HCT116 (cell line): ENCODE results near the gene ADAM15. TPM values are rescaled to one million over a fixed set of nuclear protein-coding genes. Genes with fewer than 3 reads are reported as not detected.

Source experiments
- ATAC-seq: fragments of 200-7000 bp; cut with Tn5 transposase; 2 replicates; pipeline ENCODE4 v1.9.1; 2020; ENCODE audit warnings: mild to moderate bottlenecking, moderate library complexity
- BruUV-seq: library from RNA; stranded (reverse); fragments of 400-500 nt; replicated peaks from 2 replicates; lab custom pipeline; 2021; lab: Mats Ljungman, UMichigan
- CTCF ChIA-PET: fragments of 300-600 bp; sonication (Branson Sonifier 250); formaldehyde crosslinking; loops from one replicate; lab custom pipeline; 2021; ENCODE audit warnings: antibody characterized with exemption; lab: Charles Lee
- POLR2A ChIA-PET: fragments of 300-600, 350-600 bp; sonication (Branson Sonifier 250); formaldehyde crosslinking; loops from one replicate; lab custom pipeline; 2021; ENCODE audit warnings: antibody characterized with exemption; lab: Charles Lee
- RAD21 ChIA-PET, 2 experiments: fragments of 300-600 bp; sonication (Branson Sonifier 250); formaldehyde crosslinking; loops; one replicate each; lab custom pipeline; 2023; ENCODE audit warnings: low total read pairs in 2 of 2; ENCODE audit not compliant: uncharacterized antibody in 2 of 2, unreplicated experiment in 2 of 2, low non-redundant PET in 1 of 2; lab: Charles Lee
- DNase-seq: peaks from one replicate; pipeline ENCODE4 v3.0.0-alpha.2; 2010; ENCODE audit warnings: low read depth, low spot score
- H2AFZ ChIP-seq: fragments of 200-600 bp; shearing (Covaris generic), sonication (generic); 2 replicates; pipeline ENCODE4 v1.6.1; 2017; ENCODE audit warnings: low read depth, mixed run types, mixed read lengths, antibody characterized with exemption, low read length; ENCODE audit not compliant: poor library complexity, severe bottlenecking
- H3K27ac ChIP-seq: 2 replicates; pipeline ENCODE4 v1.5.1; 2012; ENCODE audit warnings: low read depth, low read length
- H3K27me3 ChIP-seq: fragments of 200-600 bp; sonication (generic); 2 replicates; pipeline ENCODE4 v1.6.1; 2016; ENCODE audit warnings: mixed run types, low read length, mixed read lengths; ENCODE audit not compliant: insufficient read depth
- H3K36me3 ChIP-seq, 2 experiments: fragments of 200-500 bp in 1 of 2; fragments of 200-600 bp in 1 of 2; sonication (Bioruptor generic) in 1 of 2; sonication (generic) in 1 of 2; 2 replicates each; pipeline versions ENCODE4 v1.5.1 to v1.6.1; 2014 to 2016; ENCODE audit warnings: low read length in 2 of 2, inconsistent platforms in 1 of 2, mixed read lengths in 1 of 2, mixed run types in 1 of 2; ENCODE audit not compliant: insufficient read depth in 2 of 2, control insufficient read depth in 1 of 2
- H3K4me1 ChIP-seq, 2 experiments: fragments of 200-600 bp in 1 of 2; sonication (generic) in 1 of 2; 2 replicates each; pipeline versions ENCODE4 v1.5.1 to v1.6.1; 2012 to 2017; ENCODE audit warnings: low read length in 2 of 2, inconsistent platforms in 1 of 2, mild to moderate bottlenecking in 1 of 2, mixed read lengths in 1 of 2, mixed run types in 1 of 2, moderate library complexity in 1 of 2; ENCODE audit not compliant: insufficient read depth in 2 of 2, control insufficient read depth in 1 of 2
- H3K4me2 ChIP-seq: fragments of 200-600 bp; sonication (generic); 2 replicates; pipeline ENCODE4 v1.6.1; 2017; ENCODE audit warnings: mixed run types, low read length, mixed read lengths
- H3K4me3 ChIP-seq, 2 experiments: fragments of 200-600 bp in 1 of 2; sonication (generic) in 1 of 2; replicated peaks in 1 of 2; 2 replicates each; pipeline ENCODE4 v1.5.1; 2011 to 2016; ENCODE audit warnings: low read length in 2 of 2, control low read depth in 1 of 2, low read depth in 1 of 2, mild to moderate bottlenecking in 1 of 2, mixed read lengths in 1 of 2, mixed run types in 1 of 2
- H3K79me2 ChIP-seq: fragments of 200-600 bp; sonication (generic); 2 replicates; pipeline ENCODE4 v1.6.1; 2017; ENCODE audit warnings: mild to moderate bottlenecking, mixed run types, low read length, moderate library complexity, mixed read lengths; ENCODE audit not compliant: insufficient read depth
- H3K9ac ChIP-seq: fragments of 200-600 bp; sonication (generic); 2 replicates; pipeline ENCODE4 v1.6.1; 2016; ENCODE audit warnings: low read length, mixed read lengths
- H3K9me2 ChIP-seq: fragments of 200-600 bp; sonication (generic), shearing (Covaris generic); 2 replicates; pipeline ENCODE4 v1.6.1; 2017; ENCODE audit warnings: mixed run types, mild to moderate bottlenecking, moderate library complexity; ENCODE audit not compliant: insufficient read depth
- H3K9me3 ChIP-seq, 2 experiments: fragments of 200-500 bp in 1 of 2; fragments of 200-600 bp in 1 of 2; sonication (Bioruptor generic) in 1 of 2; sonication (generic) in 1 of 2; 2 replicates each; pipeline ENCODE4 v1.6.1; 2014 to 2017; ENCODE audit warnings: low read length in 2 of 2, mixed read lengths in 2 of 2, inconsistent platforms in 1 of 2, low read depth in 1 of 2, mild to moderate bottlenecking in 1 of 2, mixed run types in 1 of 2, moderate library complexity in 1 of 2; ENCODE audit not compliant: control insufficient read depth in 1 of 2, insufficient read depth in 1 of 2
- H4K20me1 ChIP-seq: fragments of 200-600 bp; sonication (generic), shearing (Covaris generic); 2 replicates; pipeline ENCODE4 v1.6.1; 2017; ENCODE audit warnings: mixed run types, mild to moderate bottlenecking, moderate library complexity; ENCODE audit not compliant: insufficient read depth
- CBX3 ChIP-seq: IDR thresholded peaks from 2 replicates; pipeline ENCODE4 v1.6.1; 2012; ENCODE audit warnings: low read depth
- EGR1 ChIP-seq: IDR thresholded peaks from 2 replicates; pipeline ENCODE4 v1.6.1; 2012; ENCODE audit warnings: low read depth
- ELF1 ChIP-seq: IDR thresholded peaks from 2 replicates; pipeline ENCODE4 v1.6.1; 2012; ENCODE audit warnings: low read depth, borderline replicate concordance
- EZH2phosphoT487 ChIP-seq: fragments of 200-600 bp; IDR thresholded peaks from 2 replicates; pipeline ENCODE4 v1.6.1; 2018; ENCODE audit warnings: antibody characterized with exemption, borderline replicate concordance
- FOSL1 ChIP-seq: IDR thresholded peaks from 2 replicates; pipeline ENCODE4 v1.6.1; 2012; ENCODE audit warnings: low read depth
- POLR2A ChIP-seq: IDR thresholded peaks from 2 replicates; pipeline ENCODE4 v1.7.0; 2011; ENCODE audit warnings: borderline replicate concordance; ENCODE audit not compliant: insufficient read depth, insufficient read length; ENCODE audit errors: extremely low read depth
- RAD21 ChIP-seq: IDR thresholded peaks from 2 replicates; pipeline ENCODE4 v1.6.1; 2012; ENCODE audit warnings: low read depth, mild to moderate bottlenecking
- SIN3A ChIP-seq: IDR thresholded peaks from 2 replicates; pipeline ENCODE4 v1.6.1; 2012; ENCODE audit warnings: low read depth
- SP1 ChIP-seq: IDR thresholded peaks from 2 replicates; pipeline ENCODE4 v1.6.1; 2012; ENCODE audit warnings: low read depth
- SRF ChIP-seq: IDR thresholded peaks from 2 replicates; pipeline ENCODE4 v1.6.1; 2012; ENCODE audit warnings: low read depth
- TCF7L2 ChIP-seq: IDR thresholded peaks from 2 replicates; pipeline ENCODE4 v1.7.0; 2011; ENCODE audit warnings: borderline replicate concordance, inconsistent platforms; ENCODE audit not compliant: insufficient read depth, insufficient read length; ENCODE audit errors: extremely low read depth
- YY1 ChIP-seq: IDR thresholded peaks from 2 replicates; pipeline ENCODE4 v1.6.1; 2011; ENCODE audit warnings: low read length, low read depth, moderate library complexity, mild to moderate bottlenecking; ENCODE audit not compliant: insufficient replicate concordance; ENCODE audit errors: extremely low read depth
- intact Hi-C: fragments of 100-400 bp; cut with micrococcal nuclease; formaldehyde crosslinking; loops from 2 replicates; pipeline ENCODE4 v1.10.0; 2022
- total RNA-seq: library from RNA; stranded (reverse); gene quantifications from one replicate; pipeline ENCODE4 v1.2.1, GENCODE V29; 2021; ENCODE audit not compliant: unreplicated experiment
- TF ChIP-seq, protein P1 (sequence below): IDR thresholded peaks from 2 replicates; pipeline ENCODE4 v1.6.1; 2012
- TF ChIP-seq, protein P2 (sequence below): IDR thresholded peaks from 2 replicates; pipeline ENCODE4 v1.6.1; 2012
- TF ChIP-seq, protein P3 (sequence below), 3 experiments: fragments of 200-600 bp in 1 of 3; sonication (generic) in 1 of 3; IDR thresholded peaks in 2 of 3; conservative IDR thresholded peaks in 1 of 3; 2 replicates each; pipeline ENCODE4 v1.5.1; 2012 to 2017; ENCODE audit warnings: low read depth in 2 of 3, low read length in 2 of 3, antibody characterized with exemption in 1 of 3, borderline replicate concordance in 1 of 3, control low read depth in 1 of 3, mild to moderate bottlenecking in 1 of 3, mixed read lengths in 1 of 3, mixed run types in 1 of 3, moderate library complexity in 1 of 3; ENCODE audit not compliant: insufficient read depth in 1 of 3

ADAM15 gene
- total RNA-seq, 1 experiment from 2014 or later, result 149 TPM

DNA sequence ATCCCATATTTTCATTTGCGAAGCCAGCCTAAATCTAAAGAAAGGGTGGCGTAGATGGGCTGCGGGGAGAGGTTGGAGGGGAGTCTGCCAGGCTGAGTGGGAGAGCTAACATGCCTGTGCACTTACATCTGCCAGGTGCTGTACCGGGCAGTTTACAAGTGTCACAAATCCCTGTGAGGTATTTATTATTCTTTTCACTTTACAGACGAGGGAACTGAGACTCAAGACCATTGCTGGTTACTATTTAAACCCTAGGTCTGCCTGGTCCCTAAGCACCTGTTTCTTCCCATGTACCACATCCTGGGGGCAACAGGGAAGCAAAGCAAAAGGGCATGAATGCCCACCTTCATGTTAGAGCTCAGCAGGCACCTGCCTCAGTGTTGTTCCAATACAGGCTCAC is 57.2 kb downstream of the ADAM15 start:
- H3K27ac ChIP-seq, result no peak overlapping the region
- no peaks in the 10 kb centered on the region for H4K20me1 ChIP-seq
- no peaks in the 10 kb centered on the region for H3K9me2 ChIP-seq
- H3K79me2 ChIP-seq, result no peaks in the 10 kb centered on the region
- ChIA-PET POLR2A (no interaction called here), RAD21 (no interaction called here), CTCF (interaction anchor here (1.0 to 2.7 kb wide), 3 partner anchors 17 to 65 kb away, joined by 3 to 10 read pairs (median 7); partner anchors contain the start of genes KRTCAP2 and TRIM46)
- no peak overlapping the region for H3K4me3 ChIP-seq
- H3K4me2 ChIP-seq, result no peak overlapping the region
- H3K9me3 ChIP-seq, result no peaks in the 10 kb centered on the region
- no peak overlapping the region for H2AFZ ChIP-seq
- H3K9ac ChIP-seq, result no peak overlapping the region
- H3K36me3 ChIP-seq, result no peaks in the 10 kb centered on the region
- BruUV-seq, result no TSS peak
- TF ChIP-seq EGR1 (no peak), POLR2A (no peak), SP1 (no peak), YY1 (no peak), TCF7L2 (no peak), EZH2phosphoT487 (no peak), FOSL1 (no peak), ELF1 (no peak), SIN3A (no peak), CBX3 (no peak), RAD21 (no peak), SRF (no peak)
- TF ChIP-seq, protein P1, sequence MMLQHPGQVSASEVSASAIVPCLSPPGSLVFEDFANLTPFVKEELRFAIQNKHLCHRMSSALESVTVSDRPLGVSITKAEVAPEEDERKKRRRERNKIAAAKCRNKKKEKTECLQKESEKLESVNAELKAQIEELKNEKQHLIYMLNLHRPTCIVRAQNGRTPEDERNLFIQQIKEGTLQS, result no peak
- TF ChIP-seq, protein P2, sequence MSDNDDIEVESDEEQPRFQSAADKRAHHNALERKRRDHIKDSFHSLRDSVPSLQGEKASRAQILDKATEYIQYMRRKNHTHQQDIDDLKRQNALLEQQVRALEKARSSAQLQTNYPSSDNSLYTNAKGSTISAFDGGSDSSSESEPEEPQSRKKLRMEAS, result no peak
- TF ChIP-seq, protein P3, sequence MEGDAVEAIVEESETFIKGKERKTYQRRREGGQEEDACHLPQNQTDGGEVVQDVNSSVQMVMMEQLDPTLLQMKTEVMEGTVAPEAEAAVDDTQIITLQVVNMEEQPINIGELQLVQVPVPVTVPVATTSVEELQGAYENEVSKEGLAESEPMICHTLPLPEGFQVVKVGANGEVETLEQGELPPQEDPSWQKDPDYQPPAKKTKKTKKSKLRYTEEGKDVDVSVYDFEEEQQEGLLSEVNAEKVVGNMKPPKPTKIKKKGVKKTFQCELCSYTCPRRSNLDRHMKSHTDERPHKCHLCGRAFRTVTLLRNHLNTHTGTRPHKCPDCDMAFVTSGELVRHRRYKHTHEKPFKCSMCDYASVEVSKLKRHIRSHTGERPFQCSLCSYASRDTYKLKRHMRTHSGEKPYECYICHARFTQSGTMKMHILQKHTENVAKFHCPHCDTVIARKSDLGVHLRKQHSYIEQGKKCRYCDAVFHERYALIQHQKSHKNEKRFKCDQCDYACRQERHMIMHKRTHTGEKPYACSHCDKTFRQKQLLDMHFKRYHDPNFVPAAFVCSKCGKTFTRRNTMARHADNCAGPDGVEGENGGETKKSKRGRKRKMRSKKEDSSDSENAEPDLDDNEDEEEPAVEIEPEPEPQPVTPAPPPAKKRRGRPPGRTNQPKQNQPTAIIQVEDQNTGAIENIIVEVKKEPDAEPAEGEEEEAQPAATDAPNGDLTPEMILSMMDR (IDR thresholded peaks at IDR 0.05 in 2 of 3, conservative IDR thresholded peaks at IDR 0.05 in 1 of 3; ENCODE audit: borderline replicate concordance in 1 of 3, insufficient read depth in 1 of 3, low read depth in 2 of 3, low read length in 2 of 3), result no peak
- no peaks in the 10 kb centered on the region for H3K27me3 ChIP-seq
- peaks cover 0 to 3% of the 10 kb centered on the region in 2 experiments; a peak in 1 of 4 replicates for H3K4me1 ChIP-seq
- ATAC-seq (no peak), DNase-seq (no peak)
- intact Hi-C loops, result no loop called here
